GM12891 (cell line): ENCODE results near the gene HOXD10.

ENCODE experiments used
- PAX5 ChIP-seq: IDR thresholded peaks from 2 replicates; pipeline ENCODE4 v1.6.1; 2011; ENCODE audit warnings: low read length, moderate library complexity, mild to moderate bottlenecking; ENCODE audit not compliant: insufficient read depth, severe bottlenecking
- POLR2A ChIP-seq: IDR thresholded peaks from 2 replicates; pipeline ENCODE4 v1.6.1; 2011; ENCODE audit warnings: low read depth, low read length, control low read depth

DNA sequence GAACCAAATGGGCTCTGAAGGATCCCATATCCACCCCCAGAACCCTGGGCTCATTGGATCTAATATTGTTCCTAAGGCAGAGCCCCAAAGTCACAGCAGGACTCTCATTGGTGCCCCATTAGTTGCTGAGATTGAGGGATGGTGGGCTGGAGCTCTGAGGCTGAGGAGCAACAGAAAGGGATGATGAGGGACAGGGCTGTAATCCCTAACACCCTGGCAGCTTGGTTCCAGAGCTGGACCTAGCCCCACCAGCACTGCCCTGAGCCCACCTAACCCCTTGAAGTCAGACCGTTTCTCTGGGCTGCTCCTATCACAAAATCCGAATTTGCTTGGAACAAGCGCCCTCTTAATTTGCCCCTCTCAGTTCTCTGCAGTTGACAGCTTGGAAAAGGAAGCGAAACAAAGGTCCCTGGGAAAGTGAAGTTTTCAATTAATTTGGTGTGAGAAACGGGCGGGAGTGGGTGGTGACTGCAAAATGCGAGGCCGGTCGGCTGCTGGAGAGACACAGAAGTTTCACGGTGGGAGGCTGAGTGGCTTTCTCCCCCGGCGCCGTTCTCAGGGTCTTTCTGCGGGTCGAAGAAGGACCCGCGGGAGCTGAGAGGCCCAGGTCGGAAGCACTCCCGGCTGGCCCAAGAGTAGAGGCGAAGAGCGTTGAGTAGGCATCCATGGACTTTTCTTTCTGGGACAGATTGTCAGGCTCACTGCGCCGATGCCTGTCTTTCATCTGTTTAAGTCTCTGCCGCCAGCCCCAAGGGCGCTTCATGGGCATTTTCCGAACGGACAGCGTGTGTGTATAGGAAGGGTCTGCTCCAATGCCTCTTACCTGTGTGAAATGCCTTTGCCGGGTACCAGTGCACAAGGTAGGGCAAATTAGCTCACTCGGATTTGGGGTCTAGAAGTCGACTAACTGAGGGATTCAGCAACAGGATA, 25.0 kb upstream of the HOXD10 start:
- TF ChIP-seq PAX5 (no peak), POLR2A (no peak)
